GM18867 (cell line): Measurements from ENCODE around the gene STX10.
"Not testable (repeated sequence)": the region's sequence is repeated elsewhere in the genome, so short reads cannot be mapped to it uniquely, and the experiment has no call there.

Experiments
- ATAC-seq: cut with Tn5 transposase; IDR thresholded peaks from one replicate; pipeline ENCODE4 v1.9.1; 2021; ENCODE audit warnings: mild to moderate bottlenecking, moderate library complexity; ENCODE audit not compliant: unreplicated experiment

STX10 gene

GRCh38 chr19:13165162-13165997, 15.2 kb upstream of the STX10 start:
- no peak for ATAC-seq

- no peak for ATAC-seq
Observed at GRCh38 chr19:13164343-13165161, 14.4 kb upstream of the STX10 start.

- no peak for ATAC-seq
Observed at GRCh38 chr19:13163609-13164342, 13.6 kb upstream of the STX10 start.

GRCh38 chr19:13162724-13163608, 12.8 kb upstream of the STX10 start:
- ATAC-seq: no peak

- ATAC-seq: no peak
Observed at GRCh38 chr19:13160557-13160956, 10.4 kb upstream of the STX10 start.

GRCh38 chr19:13159713-13160112, 9.5 kb upstream of the STX10 start:
- ATAC-seq: no peak

- no peak for ATAC-seq
Observed at GRCh38 chr19:13155472-13156359, 5.5 kb upstream of the STX10 start.

GRCh38 chr19:13154911-13155471, 4.8 kb upstream of the STX10 start:
- ATAC-seq: no peak

GRCh38 chr19:13154241-13154778, 4.1 kb upstream of the STX10 start:
- no peak for ATAC-seq

- no peak for ATAC-seq
Observed at GRCh38 chr19:13153569-13154240, 3.5 kb upstream of the STX10 start.

GRCh38 chr19:13152974-13153568, 2.9 kb upstream of the STX10 start:
- peak; percentile 33 for ATAC-seq

GRCh38 chr19:13152356-13152973, 2.3 kb upstream of the STX10 start:
- peak; percentile 6 for ATAC-seq

- peak; percentile 44 for ATAC-seq
Observed at GRCh38 chr19:13151605-13152355, 1.6 kb upstream of the STX10 start.

GRCh38 chr19:13150931-13151604, 893 bp upstream of the STX10 start:
- ATAC-seq: peak; percentile 1

GRCh38 chr19:13149628-13150186, 468 bp downstream of the STX10 start:
- peak; percentile 4 for ATAC-seq

GRCh38 chr19:13149173-13149627, 975 bp downstream of the STX10 start:
- not testable (repeated sequence) for ATAC-seq
